ENCODE measurements around the gene RYR1.

DNA sequence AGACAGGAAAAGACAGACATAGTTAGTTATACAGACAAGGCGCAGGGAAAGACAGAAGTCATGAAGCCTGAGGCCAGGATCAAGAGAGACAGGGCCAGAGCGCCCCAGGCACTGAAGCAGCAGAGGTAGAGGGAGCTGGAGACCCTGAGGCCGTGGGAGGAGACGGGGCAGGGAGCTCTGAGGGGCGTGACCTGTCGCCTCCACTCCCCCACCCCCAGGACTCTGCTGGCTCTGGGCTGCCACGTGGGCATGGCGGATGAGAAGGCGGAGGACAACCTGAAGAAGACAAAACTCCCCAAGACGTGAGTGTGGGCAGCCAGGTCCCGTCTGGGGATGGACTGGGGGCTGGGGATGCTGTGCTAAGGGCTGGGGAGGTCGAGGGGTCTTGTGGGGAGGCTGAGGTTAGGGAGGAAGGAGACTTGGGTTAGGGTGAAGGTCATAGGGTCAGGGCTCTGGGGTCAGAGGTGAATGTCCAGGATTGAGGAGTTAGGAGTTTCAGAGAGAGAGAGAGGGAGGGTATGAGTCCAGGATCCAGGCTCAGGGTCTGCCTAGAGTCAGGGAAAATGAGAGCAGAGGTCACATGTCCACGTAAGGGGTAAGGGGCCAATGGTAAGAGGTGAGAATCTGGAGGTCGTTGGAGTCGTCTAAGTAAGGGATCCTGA, 31.1 kb downstream of the RYR1 start:
- TF ChIP-seq, protein P1, sequence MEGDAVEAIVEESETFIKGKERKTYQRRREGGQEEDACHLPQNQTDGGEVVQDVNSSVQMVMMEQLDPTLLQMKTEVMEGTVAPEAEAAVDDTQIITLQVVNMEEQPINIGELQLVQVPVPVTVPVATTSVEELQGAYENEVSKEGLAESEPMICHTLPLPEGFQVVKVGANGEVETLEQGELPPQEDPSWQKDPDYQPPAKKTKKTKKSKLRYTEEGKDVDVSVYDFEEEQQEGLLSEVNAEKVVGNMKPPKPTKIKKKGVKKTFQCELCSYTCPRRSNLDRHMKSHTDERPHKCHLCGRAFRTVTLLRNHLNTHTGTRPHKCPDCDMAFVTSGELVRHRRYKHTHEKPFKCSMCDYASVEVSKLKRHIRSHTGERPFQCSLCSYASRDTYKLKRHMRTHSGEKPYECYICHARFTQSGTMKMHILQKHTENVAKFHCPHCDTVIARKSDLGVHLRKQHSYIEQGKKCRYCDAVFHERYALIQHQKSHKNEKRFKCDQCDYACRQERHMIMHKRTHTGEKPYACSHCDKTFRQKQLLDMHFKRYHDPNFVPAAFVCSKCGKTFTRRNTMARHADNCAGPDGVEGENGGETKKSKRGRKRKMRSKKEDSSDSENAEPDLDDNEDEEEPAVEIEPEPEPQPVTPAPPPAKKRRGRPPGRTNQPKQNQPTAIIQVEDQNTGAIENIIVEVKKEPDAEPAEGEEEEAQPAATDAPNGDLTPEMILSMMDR (IDR thresholded peaks at IDR 0.05; ENCODE audit: low read depth, low read length), result no peak
- no peak for TF ChIP-seq EZH2phosphoT487 (IDR thresholded peaks at IDR 0.05; ENCODE audit: low read depth)

Data from OCI-LY3 (cell line).